SK-N-SH (cell line): Measurements from ENCODE around the gene UTP18. TPM values are rescaled to one million over a fixed set of nuclear protein-coding genes. Genes with fewer than 3 reads are reported as not detected.
"Not testable (repeated sequence)": the region's sequence is repeated elsewhere in the genome, so short reads cannot be mapped to it uniquely, and the experiment has no call there.

Experiments
- CTCF ChIA-PET: fragments of 300-600, 350-600 bp; formaldehyde crosslinking; extraction: SDS; loops from one replicate; lab custom pipeline; 2021; lab: Yijun Ruan, JAX
- POLR2A ChIA-PET: fragments of 350-600 bp; sonication (Branson Sonifier 250); formaldehyde crosslinking; extraction: SDS; loops from one replicate; lab custom pipeline; 2020; ENCODE audit warnings: antibody characterized with exemption, inconsistent platforms; lab: Yijun Ruan, JAX
- DNase-seq: peaks from one replicate; pipeline ENCODE4 v3.0.0; 2012
- H2AFZ ChIP-seq: fragments of 200-600 bp; sonication (generic); 2 replicates; pipeline ENCODE4 v1.8.1; 2016; ENCODE audit warnings: antibody characterized with exemption, mild to moderate bottlenecking, low read depth
- H3F3A ChIP-seq: fragments of 200-600 bp; sonication (generic); replicated peaks from 2 replicates; pipeline ENCODE3; 2016; ENCODE audit warnings: antibody characterized with exemption, mild to moderate bottlenecking; ENCODE audit not compliant: insufficient read depth
- H3K27ac ChIP-seq, 2 experiments: fragments of 200-500 bp in 1 of 2; fragments of 200-600 bp in 1 of 2; sonication (Bioruptor generic) in 1 of 2; sonication (generic), shearing (Covaris generic) in 1 of 2; 2 replicates each; pipeline versions ENCODE4 v1.5.1 to v1.6.1; 2014 to 2016; ENCODE audit warnings: low read depth in 2 of 2, inconsistent platforms in 1 of 2, low read length in 1 of 2, mild to moderate bottlenecking in 1 of 2, mixed read lengths in 1 of 2
- H3K27me3 ChIP-seq: fragments of 200-600 bp; sonication (generic), shearing (Covaris generic); 2 replicates; pipeline ENCODE4 v1.6.1; 2016; ENCODE audit warnings: mixed run types; ENCODE audit not compliant: insufficient read depth
- H3K36me3 ChIP-seq, 2 experiments: fragments of 200-500 bp in 1 of 2; fragments of 200-600 bp in 1 of 2; sonication (Bioruptor generic) in 1 of 2; sonication (generic) in 1 of 2; replicated peaks in 1 of 2; 2 replicates each; pipeline versions ENCODE3 to v1.5.1; 2014 to 2016; ENCODE audit warnings: low read length in 1 of 2, mild to moderate bottlenecking in 1 of 2; ENCODE audit not compliant: insufficient read depth in 2 of 2, control insufficient read depth in 1 of 2
- H3K4me1 ChIP-seq, 2 experiments: fragments of 200-500 bp in 1 of 2; fragments of 200-600 bp in 1 of 2; sonication (Bioruptor generic) in 1 of 2; sonication (generic), shearing (Covaris generic) in 1 of 2; 2 replicates each; pipeline versions ENCODE4 v1.5.1 to v1.6.1; 2014 to 2016; ENCODE audit warnings: low read depth in 1 of 2, low read length in 1 of 2, mixed run types in 1 of 2; ENCODE audit not compliant: insufficient read depth in 2 of 2, control insufficient read depth in 1 of 2
- H3K4me2 ChIP-seq: fragments of 200-600 bp; sonication (generic), shearing (Covaris generic); 2 replicates; pipeline ENCODE4 v1.6.1; 2017; ENCODE audit warnings: mixed run types
- H3K4me3 ChIP-seq, 2 experiments: fragments of 200-500 bp in 1 of 2; fragments of 200-600 bp in 1 of 2; sonication (Bioruptor generic) in 1 of 2; sonication (generic), shearing (Covaris generic) in 1 of 2; 2 replicates each; pipeline versions ENCODE4 v1.5.1 to v1.8.1; 2014 to 2016; ENCODE audit warnings: low read depth in 2 of 2, inconsistent platforms in 1 of 2, low read length in 1 of 2, mild to moderate bottlenecking in 1 of 2, mixed read lengths in 1 of 2, moderate library complexity in 1 of 2
- H3K79me2 ChIP-seq: fragments of 200-600 bp; sonication (generic); 2 replicates; pipeline ENCODE4 v1.8.1; 2017; ENCODE audit warnings: mild to moderate bottlenecking; ENCODE audit not compliant: insufficient read depth
- H3K9ac ChIP-seq: fragments of 200-600 bp; sonication (generic); 2 replicates; pipeline ENCODE4 v1.6.1; 2017; ENCODE audit warnings: mixed run types
- H3K9me2 ChIP-seq: fragments of 200-600 bp; sonication (generic); 2 replicates; pipeline ENCODE4 v1.6.1; 2017; ENCODE audit warnings: mixed run types
- H3K9me3 ChIP-seq: fragments of 200-600 bp; sonication (generic); 2 replicates; pipeline ENCODE4 v1.6.1; 2017; ENCODE audit warnings: mixed run types, mild to moderate bottlenecking, moderate library complexity
- H4K20me1 ChIP-seq: fragments of 200-600 bp; sonication (generic); 2 replicates; pipeline ENCODE4 v1.6.1; 2017; ENCODE audit warnings: mild to moderate bottlenecking, mixed run types; ENCODE audit not compliant: insufficient read depth
- FOXJ3 ChIP-seq: sonication (generic); formaldehyde crosslinking; IDR thresholded peaks from 2 replicates; pipeline ENCODE4 v1.5.1; 2020; ENCODE audit warnings: mild to moderate bottlenecking, missing genetic modification reagents
- MXI1 ChIP-seq: IDR thresholded peaks from 2 replicates; pipeline ENCODE4 v1.6.1; 2012; ENCODE audit warnings: mild to moderate bottlenecking, low read depth, low read length, improper control_type of control experiment
- NFIC ChIP-seq: IDR thresholded peaks from 2 replicates; pipeline ENCODE4 v1.4.0; 2012; ENCODE audit warnings: borderline replicate concordance
- NRF1 ChIP-seq: IDR thresholded peaks from 2 replicates; pipeline ENCODE4 v1.6.1; 2012; ENCODE audit warnings: low read depth, mild to moderate bottlenecking, low read length
- RCOR1 ChIP-seq: fragments of 150-350 bp; IDR thresholded peaks from 2 replicates; pipeline ENCODE4 v1.6.1; 2017; ENCODE audit warnings: antibody characterized with exemption, low read length
- SMC3 ChIP-seq: IDR thresholded peaks from 2 replicates; pipeline ENCODE4 v1.6.1; 2012; ENCODE audit warnings: low read depth, low read length, improper control_type of control experiment
- TAF1 ChIP-seq: IDR thresholded peaks from 2 replicates; pipeline ENCODE4 v1.6.1; 2012; ENCODE audit warnings: low read depth, mild to moderate bottlenecking, low read length, moderate library complexity, borderline replicate concordance
- TEAD4 ChIP-seq: IDR thresholded peaks from 2 replicates; pipeline ENCODE4 v1.4.0; 2012; ENCODE audit warnings: mild to moderate bottlenecking, borderline replicate concordance; ENCODE audit not compliant: insufficient read depth
- YY1 ChIP-seq: IDR thresholded peaks from 2 replicates; pipeline ENCODE4 v1.4.0; 2012; ENCODE audit warnings: low read depth, mild to moderate bottlenecking
- WGBS: methylation state at CpG from one replicate; pipeline ENCODE4 v1.1.6; 2017; ENCODE audit warnings: low lambda C conversion rate; 5-methylcytosine and 5-hydroxymethylcytosine counted together
- polyA plus RNA-seq, 3 experiments: library from polyadenylated mRNA; depleted of rRNA; stranded (reverse); fragments of >200 nt; gene quantifications; 2 replicates each; pipeline ENCODE4 v1.2.3, GENCODE V29; 2012
- TF ChIP-seq, protein P1 (sequence below): IDR thresholded peaks from 2 replicates; pipeline ENCODE4 v1.4.0; 2012; ENCODE audit warnings: low read depth, borderline replicate concordance
- TF ChIP-seq, protein P2 (sequence below): IDR thresholded peaks from 2 replicates; pipeline ENCODE4 v1.4.0; 2012; ENCODE audit warnings: low read depth

The UTP18 gene
- polyA plus RNA-seq, 1 of the 3 experiments (the other 2 are of a cell fraction), result 28.4 TPM

DNA sequence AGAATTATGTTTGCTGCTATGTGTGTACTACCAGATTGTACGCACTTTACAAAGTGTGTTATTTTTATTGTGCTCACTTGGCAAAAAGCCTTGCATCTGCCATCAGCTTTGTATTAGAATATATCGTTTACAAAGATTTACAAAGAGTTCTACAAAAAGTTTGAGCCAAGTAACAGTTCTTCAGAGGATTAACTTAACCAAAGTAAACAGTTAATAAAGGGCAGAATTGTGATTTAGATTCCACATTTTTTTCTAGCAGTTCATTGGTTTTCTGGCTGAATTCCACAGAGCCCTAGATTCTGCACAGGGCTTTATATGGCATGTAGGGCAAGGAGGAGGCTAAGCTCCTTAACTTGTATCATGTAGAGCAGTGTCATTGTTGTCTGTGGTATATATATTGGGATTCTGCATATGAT lies 29.4 kb downstream of the UTP18 start:
- ChIA-PET POLR2A (interaction anchor here (0.6 kb wide), 1 partner anchor 19 kb away, joined by 4 read pairs; no protein-coding TSS in a partner anchor), CTCF (interaction anchor here (1.0 to 5.7 kb wide), 4 partner anchors 8 to 127 kb away, joined by 3 to 66 read pairs (median 6); no protein-coding TSS in a partner anchor)
- H2AFZ ChIP-seq, result no peak overlapping the region
- H3K4me2 ChIP-seq, result no peak overlapping the region
- H3K4me3 ChIP-seq, result no peak overlapping the region
- no peaks in the 10 kb centered on the region; the same call in 1 of the 2 replicates for H3K79me2 ChIP-seq
- no peaks in the 10 kb centered on the region for H3K4me1 ChIP-seq
- no peak for DNase-seq
- H3K9me3 ChIP-seq, result no peaks in the 10 kb centered on the region
- H3F3A ChIP-seq, result peaks cover 4% of the 10 kb centered on the region
- H3K9me2 ChIP-seq, result no peaks in the 10 kb centered on the region
- no peak overlapping the region for H3K9ac ChIP-seq
- H4K20me1 ChIP-seq, result no peaks in the 10 kb centered on the region
- TF ChIP-seq, protein P1, sequence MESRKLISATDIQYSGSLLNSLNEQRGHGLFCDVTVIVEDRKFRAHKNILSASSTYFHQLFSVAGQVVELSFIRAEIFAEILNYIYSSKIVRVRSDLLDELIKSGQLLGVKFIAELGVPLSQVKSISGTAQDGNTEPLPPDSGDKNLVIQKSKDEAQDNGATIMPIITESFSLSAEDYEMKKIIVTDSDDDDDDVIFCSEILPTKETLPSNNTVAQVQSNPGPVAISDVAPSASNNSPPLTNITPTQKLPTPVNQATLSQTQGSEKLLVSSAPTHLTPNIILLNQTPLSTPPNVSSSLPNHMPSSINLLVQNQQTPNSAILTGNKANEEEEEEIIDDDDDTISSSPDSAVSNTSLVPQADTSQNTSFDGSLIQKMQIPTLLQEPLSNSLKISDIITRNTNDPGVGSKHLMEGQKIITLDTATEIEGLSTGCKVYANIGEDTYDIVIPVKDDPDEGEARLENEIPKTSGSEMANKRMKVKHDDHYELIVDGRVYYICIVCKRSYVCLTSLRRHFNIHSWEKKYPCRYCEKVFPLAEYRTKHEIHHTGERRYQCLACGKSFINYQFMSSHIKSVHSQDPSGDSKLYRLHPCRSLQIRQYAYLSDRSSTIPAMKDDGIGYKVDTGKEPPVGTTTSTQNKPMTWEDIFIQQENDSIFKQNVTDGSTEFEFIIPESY, result no peak
- TF ChIP-seq SMC3, result no peak
- no peak for TF ChIP-seq MXI1
- TF ChIP-seq FOXJ3 (CRISPR knock-in tag), result no peak
- no peak for TF ChIP-seq RCOR1
- no peak for TF ChIP-seq TEAD4
- TF ChIP-seq, protein P2, sequence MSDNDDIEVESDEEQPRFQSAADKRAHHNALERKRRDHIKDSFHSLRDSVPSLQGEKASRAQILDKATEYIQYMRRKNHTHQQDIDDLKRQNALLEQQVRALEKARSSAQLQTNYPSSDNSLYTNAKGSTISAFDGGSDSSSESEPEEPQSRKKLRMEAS, result no peak
- TF ChIP-seq TAF1, result no peak
- TF ChIP-seq YY1, result no peak
- TF ChIP-seq NRF1, result no peak
- TF ChIP-seq NFIC, result no peak
- no peaks in the 10 kb centered on the region for H3K27me3 ChIP-seq
- no peak overlapping the region for H3K27ac ChIP-seq
- WGBS, result 92% methylated on average over 2 of the region's 2 CpGs
- peaks cover 75 to 76% of the 10 kb centered on the region in 2 experiments for H3K36me3 ChIP-seq

DNA sequence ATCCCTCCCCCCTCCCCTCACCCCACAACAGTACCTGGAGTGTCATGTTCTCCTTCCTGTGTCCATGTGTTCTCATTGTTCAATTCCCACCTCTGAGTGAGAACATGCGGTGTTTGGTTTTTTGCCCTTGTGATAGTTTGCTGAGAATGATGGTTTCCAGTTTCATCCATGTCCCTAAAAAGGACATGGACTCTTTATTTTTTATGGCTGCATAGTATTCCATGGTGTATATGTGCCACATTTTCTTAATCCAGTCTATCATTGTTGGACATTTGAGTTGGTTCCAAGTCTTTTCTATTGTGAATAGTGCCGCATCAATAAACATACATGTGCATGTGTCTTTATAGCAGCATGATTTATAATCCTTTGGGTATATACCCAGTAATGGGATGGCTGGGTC lies 34.0 kb downstream of the UTP18 start:
- CTCF ChIA-PET, H2AFZ ChIP-seq, H3K9me2 ChIP-seq, H3K9me3 ChIP-seq, H3K27me3 ChIP-seq, H3F3A ChIP-seq, H3K9ac ChIP-seq, H3K79me2 ChIP-seq, POLR2A ChIA-PET, H4K20me1 ChIP-seq, H3K4me2 ChIP-seq, DNase-seq, H3K4me1 ChIP-seq, H3K4me3 ChIP-seq, H3K27ac ChIP-seq: not testable (repeated sequence)
- H3K36me3 ChIP-seq, result peaks cover 63 to 68% of the 10 kb centered on the region in 2 experiments
- 99% methylated on average over 2 of the region's 2 CpGs for WGBS
